Mucosa of stomach (tissue), 1 donor: ENCODE data around the gene APEX1.
"Not testable (repeated sequence)": the region's sequence is repeated elsewhere in the genome, so short reads cannot be mapped to it uniquely, and the experiment has no call there.

ENCODE experiments used
- H3K27me3 ChIP-seq: one replicate; pipeline ENCODE4 v1.7.0; 2013; ENCODE audit warnings: mild to moderate bottlenecking, low read length; ENCODE audit not compliant: control insufficient read depth, insufficient read depth
- H3K36me3 ChIP-seq: one replicate; pipeline ENCODE4 v1.7.0; 2013; ENCODE audit warnings: low read length; ENCODE audit not compliant: control insufficient read depth, insufficient read depth
- H3K4me1 ChIP-seq: one replicate; pipeline ENCODE4 v1.7.0; 2013; ENCODE audit warnings: mild to moderate bottlenecking, low read length; ENCODE audit not compliant: control insufficient read depth, insufficient read depth
- H3K4me3 ChIP-seq: one replicate; pipeline ENCODE4 v1.7.0; 2013; ENCODE audit warnings: low read length
- H3K9ac ChIP-seq: one replicate; pipeline ENCODE4 v1.7.0; 2013; ENCODE audit warnings: mild to moderate bottlenecking, low read length, moderate library complexity
- H3K9me3 ChIP-seq: one replicate; pipeline ENCODE4 v1.7.0; 2013; ENCODE audit warnings: mild to moderate bottlenecking, low read length, moderate library complexity; ENCODE audit not compliant: control insufficient read depth
- donor health status: Pancreatic carcinoma.

The APEX1 gene

DNA sequence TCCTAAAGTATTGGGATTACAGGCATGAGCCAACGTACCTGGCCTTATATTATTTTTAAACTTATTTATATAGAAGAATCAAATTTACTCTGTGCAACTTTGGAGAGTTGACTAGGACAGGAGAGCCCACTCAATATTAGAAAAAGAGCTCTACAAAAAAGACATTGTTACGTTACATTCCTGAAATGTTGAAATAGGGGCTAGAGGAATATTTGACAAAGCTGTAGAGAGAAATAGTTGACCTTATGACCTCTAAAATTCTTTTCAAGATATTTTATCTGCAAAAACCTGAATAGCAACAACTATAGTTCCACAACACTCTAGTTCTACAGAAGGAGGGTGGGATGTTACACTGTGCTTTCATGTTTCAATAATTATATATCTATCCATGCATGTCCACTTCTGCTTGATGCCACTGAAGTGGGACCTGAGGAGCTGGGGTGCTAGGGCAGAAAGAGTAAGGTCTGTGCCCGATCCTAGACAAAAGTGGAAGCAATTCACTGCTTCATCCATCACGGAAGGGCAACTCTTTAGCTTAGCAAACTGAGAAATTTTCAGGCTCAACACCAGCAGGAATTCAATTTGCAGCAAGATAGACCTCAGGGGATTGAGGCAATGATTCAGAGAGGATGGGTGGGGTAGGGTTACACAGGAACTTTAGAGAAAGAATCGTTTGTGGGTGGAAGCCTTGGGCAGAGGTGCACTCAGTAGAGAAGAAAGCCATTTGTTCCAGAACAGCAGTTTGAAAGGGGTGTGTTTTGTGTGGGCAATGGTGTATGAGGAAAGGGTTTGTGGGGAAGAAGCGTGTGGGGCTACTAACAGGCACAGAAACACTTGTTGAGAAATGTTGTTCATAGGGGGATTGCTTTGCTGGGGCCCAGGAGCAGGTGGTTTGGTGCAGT, 34.3 kb downstream of the APEX1 start:
- H3K9me3 ChIP-seq, result no peaks in the 10 kb centered on the region
- H3K4me1 ChIP-seq, result peaks cover 5% of the 10 kb centered on the region
- no peak overlapping the region for H3K9ac ChIP-seq
- H3K4me3 ChIP-seq, result no peak overlapping the region
- no peaks in the 10 kb centered on the region for H3K27me3 ChIP-seq
- no peaks in the 10 kb centered on the region for H3K36me3 ChIP-seq

DNA sequence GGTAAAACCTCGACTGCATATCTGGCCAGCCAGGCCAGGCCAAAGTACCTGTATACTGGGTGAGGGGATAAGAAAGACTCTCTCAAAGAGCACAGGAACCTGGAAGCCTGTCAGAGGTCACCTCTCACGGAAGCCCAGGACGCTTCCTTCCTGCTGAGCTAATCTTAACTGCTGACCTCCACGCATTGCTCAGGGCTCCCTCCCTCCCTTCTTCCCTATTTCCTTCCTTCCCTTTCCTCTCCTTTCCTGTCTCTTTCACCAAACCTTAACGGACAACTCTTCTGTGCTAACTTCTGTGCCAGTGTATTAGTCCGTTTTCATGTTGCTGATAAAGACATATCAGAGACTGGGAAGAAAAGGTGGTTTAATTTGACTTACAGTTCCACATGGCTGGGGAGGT, 35.5 kb downstream of the APEX1 start:
- H3K4me1 ChIP-seq, result peaks cover 4% of the 10 kb centered on the region
- H3K4me3 ChIP-seq, result no peak overlapping the region
- no peaks in the 10 kb centered on the region for H3K9me3 ChIP-seq
- no peaks in the 10 kb centered on the region for H3K36me3 ChIP-seq
- no peak overlapping the region for H3K9ac ChIP-seq
- H3K27me3 ChIP-seq, result no peaks in the 10 kb centered on the region

DNA sequence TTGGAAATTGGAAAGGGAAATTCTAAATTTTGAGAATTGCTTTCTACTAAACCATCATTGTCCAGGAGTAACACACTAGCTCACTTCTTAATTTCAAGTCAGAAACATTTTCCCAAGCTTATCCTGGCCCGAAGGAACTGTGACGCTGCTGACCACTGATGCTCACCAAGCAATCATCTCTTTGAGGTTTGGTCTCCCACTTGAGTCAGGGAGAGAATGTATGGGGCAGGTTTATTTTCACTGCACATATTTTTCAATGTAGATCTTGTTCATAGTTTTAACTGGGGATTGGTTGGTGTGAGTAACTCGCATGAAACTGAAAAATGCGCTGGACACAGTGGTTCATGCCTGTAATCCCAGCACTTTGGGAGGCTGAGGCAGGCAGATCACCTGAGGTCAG, 37.5 kb downstream of the APEX1 start:
- H3K27me3 ChIP-seq, result no peaks in the 10 kb centered on the region
- H3K4me1 ChIP-seq, result no peaks in the 10 kb centered on the region
- no peak overlapping the region for H3K9ac ChIP-seq
- no peak overlapping the region for H3K4me3 ChIP-seq
- no peaks in the 10 kb centered on the region for H3K36me3 ChIP-seq
- no peaks in the 10 kb centered on the region for H3K9me3 ChIP-seq

DNA sequence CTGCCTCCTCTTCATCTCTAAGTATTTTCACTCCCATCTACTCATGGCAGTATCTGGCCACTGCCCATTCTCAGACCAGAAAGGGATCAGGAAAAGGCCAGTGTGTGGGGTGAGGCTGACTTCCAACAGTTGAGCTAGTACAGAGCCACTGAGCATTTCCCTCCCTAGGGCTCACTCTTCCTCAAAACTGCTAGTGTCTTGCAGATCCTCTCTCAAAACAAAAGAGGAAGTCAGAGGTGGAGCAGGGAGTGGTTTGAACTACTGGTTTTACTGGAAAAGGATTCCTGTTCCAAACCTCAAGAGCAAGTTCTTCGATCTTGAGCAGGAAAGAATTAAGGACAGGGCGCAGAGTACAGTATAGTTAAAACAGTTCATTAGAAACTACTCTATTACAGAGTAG, 38.6 kb downstream of the APEX1 start:
- H3K4me1 ChIP-seq, result no peaks in the 10 kb centered on the region
- no peaks in the 10 kb centered on the region for H3K36me3 ChIP-seq
- no peaks in the 10 kb centered on the region for H3K27me3 ChIP-seq
- no peak overlapping the region for H3K4me3 ChIP-seq
- H3K9ac ChIP-seq, result no peak overlapping the region
- H3K9me3 ChIP-seq, result no peaks in the 10 kb centered on the region

DNA sequence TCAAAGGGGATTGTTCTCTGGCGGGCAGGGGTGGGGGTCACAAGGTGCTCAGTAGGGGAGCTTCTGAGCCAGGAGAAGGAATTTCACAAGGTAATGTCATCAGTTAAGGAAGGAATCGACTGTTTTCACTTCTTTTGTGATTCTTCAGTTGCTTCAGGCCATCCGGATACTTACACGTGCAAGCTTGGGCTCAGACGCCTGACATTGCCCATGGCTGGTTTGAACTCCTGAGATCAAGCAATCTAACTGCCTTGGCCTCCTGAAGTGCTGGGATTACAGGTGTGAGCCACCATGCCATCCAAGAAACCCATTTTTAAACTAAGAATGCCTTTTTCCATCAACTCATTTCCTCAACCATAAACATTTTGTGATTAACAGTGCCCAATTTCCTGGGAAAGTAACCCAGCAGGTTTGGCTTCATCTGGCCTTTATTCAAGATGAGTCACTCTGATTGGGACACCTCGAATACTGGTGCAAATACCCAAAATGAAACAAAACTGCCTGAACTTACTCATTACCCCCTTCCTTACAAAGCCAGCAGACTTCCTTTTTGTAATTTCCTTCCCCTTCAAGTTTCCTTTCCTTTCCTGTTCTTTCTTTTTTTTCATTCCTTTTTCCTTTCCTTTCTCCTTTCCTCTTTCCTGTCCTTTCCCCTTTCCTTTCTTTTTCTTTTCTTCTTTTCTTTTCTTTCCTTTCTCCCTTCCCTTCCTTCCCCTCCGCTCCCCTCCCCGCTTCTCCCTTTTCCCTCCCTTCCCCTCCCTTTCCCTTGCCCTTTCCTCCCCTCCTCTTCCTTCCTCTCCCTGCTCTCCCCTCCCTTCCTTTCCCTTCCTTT, 40.1 kb downstream of the APEX1 start:
- Histone ChIP-seq H3K4me1 (no peaks in the 10 kb centered on the region), H3K36me3 (no peaks in the 10 kb centered on the region), H3K9ac (no peak overlapping the region)

DNA sequence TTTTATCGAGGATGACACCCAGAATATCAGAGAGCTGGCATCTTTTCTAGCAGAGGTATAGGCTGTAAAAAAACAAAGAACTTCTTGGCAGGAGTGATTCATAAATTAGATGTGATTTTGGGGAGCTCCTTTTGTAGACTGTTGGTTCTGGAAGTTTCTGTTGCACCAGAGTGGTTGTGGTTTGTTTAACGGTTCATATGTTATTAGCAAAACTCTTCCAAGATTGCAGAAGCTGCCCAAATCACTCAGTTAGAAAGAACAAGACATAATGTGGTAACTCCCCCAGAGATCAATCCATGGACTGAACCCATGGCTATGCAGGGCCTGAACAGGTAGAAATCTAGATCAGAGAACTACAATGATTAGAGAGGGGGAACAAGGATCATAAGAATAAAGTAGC, 43.6 kb downstream of the APEX1 start:
- H3K27me3 ChIP-seq, result peaks cover 3% of the 10 kb centered on the region
- no peaks in the 10 kb centered on the region for H3K4me1 ChIP-seq
- H3K36me3 ChIP-seq, result no peaks in the 10 kb centered on the region
- H3K9ac ChIP-seq, result no peak overlapping the region
- no peak overlapping the region for H3K4me3 ChIP-seq
- no peaks in the 10 kb centered on the region for H3K9me3 ChIP-seq

More for the DNA sequence above, 40.1 kb downstream of the APEX1 start:
- Histone ChIP-seq H3K4me3 (no peak overlapping the region), H3K9me3 (no peaks in the 10 kb centered on the region), H3K27me3 (no peaks in the 10 kb centered on the region)

DNA sequence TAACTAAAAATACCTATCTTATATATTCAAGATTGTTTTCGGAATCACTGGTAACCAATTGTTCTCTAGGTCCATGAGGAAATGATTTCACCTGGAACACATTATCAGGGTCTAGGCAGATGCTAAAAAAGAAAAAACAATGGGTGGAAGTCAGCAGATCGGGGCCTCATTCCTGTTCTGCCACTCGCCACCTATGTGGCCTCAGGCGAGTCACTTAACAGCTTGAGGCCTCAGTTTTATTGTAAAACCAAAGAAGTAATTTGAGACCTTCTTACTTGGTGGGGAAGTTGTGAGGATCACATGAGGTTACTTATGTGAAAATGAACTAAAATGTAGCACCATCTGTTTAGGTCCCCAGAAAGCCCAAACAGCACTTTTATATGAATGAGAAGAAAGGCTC, 44.1 kb downstream of the APEX1 start:
- H3K36me3 ChIP-seq, result no peaks in the 10 kb centered on the region
- no peak overlapping the region for H3K9ac ChIP-seq
- peaks cover 3% of the 10 kb centered on the region for H3K27me3 ChIP-seq
- no peak overlapping the region for H3K4me3 ChIP-seq
- H3K4me1 ChIP-seq, result no peaks in the 10 kb centered on the region
- H3K9me3 ChIP-seq, result no peaks in the 10 kb centered on the region

DNA sequence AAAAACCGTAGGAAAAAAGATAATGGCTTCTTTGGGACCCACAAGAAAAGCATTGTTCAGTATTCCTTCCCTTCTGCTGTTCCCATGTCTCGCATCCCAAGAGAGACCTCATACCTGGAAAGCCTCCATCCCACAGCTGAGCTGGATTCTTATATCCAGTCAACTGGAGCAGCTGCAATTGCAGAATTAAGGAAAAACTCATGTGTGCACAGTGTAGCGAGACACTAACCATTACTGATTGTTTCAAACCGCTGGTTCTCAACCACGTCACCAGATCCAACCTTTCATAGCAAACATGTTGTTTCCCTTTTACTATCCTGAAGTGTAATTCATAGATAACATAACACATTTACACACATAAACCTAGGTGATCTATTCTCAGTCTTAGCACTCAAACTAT, 44.9 kb downstream of the APEX1 start:
- Histone ChIP-seq H3K27me3 (peaks cover 3% of the 10 kb centered on the region), H3K4me3 (no peak overlapping the region), H3K36me3 (no peaks in the 10 kb centered on the region), H3K9ac (no peak overlapping the region), H3K4me1 (no peaks in the 10 kb centered on the region), H3K9me3 (no peaks in the 10 kb centered on the region)

DNA sequence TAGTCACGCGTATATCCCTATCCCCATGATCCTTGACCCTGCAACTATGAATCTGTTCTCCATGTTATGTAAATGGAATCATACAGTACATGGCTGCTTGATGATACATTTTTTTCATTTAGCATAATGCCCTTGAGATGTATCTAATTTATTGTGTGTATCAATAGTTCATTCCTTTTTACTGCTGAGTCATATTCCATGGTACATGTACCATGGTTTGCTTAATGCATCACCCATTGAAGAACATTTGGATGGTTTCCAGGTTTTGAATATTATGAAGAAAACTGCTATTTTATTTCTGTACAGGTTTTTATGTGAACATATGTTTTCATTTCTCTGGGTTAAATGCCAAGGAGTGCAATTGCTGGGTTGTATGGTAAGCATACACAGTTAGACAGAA, 46.3 kb downstream of the APEX1 start:
- peaks cover 3% of the 10 kb centered on the region for H3K27me3 ChIP-seq
- H3K4me1 ChIP-seq, result no peaks in the 10 kb centered on the region
- no peaks in the 10 kb centered on the region for H3K36me3 ChIP-seq
- no peak overlapping the region for H3K4me3 ChIP-seq
- H3K9ac ChIP-seq, result no peak overlapping the region
- H3K9me3 ChIP-seq, result no peaks in the 10 kb centered on the region

DNA sequence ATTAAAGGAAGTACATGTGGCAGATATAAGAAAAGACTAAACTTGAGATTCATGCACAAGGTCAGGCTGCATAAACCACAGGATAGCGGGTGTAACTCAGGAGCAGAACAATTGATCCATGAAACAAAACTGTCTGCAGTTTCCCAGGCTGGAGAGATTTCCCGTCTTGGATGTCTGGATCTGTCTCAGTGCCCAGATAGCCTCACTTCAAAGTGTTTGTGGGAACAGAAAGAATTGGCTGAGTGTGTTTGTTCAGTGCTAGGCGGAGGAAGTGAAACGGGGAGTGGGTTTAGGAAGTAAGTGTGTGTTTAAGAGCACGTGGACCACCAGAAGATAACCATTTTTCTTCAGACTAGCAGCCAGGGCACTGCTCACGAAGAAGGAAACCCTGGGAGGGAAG, 48.9 kb downstream of the APEX1 start:
- no peaks in the 10 kb centered on the region for H3K9me3 ChIP-seq
- H3K36me3 ChIP-seq, result no peaks in the 10 kb centered on the region
- H3K4me3 ChIP-seq, result no peak overlapping the region
- peaks cover 3% of the 10 kb centered on the region for H3K27me3 ChIP-seq
- no peak overlapping the region for H3K9ac ChIP-seq
- no peaks in the 10 kb centered on the region for H3K4me1 ChIP-seq

DNA sequence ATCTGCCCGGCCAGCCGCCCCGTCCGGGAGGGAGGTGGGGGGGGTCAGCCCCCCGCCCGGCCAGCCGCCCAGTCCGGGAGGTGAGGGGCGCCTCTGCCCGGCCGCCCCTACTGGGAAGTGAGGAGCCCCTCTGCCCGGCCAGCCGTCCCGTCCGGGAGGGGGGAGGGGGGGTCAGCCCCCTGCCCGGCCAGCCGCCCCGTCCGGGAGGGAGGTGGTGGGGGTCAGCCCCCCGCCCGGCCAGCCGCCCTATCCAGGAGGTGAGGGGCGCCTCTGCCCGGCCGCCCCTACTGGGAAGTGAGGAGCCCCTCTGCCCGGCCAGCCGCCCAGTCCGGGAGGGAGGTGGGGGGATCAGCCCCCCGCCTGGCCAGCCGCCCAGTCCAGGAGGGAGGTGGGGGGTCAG, 51.2 kb downstream of the APEX1 start:
- H3K9me3 ChIP-seq, H3K4me1 ChIP-seq, H3K27me3 ChIP-seq, H3K36me3 ChIP-seq, H3K4me3 ChIP-seq, H3K9ac ChIP-seq: not testable (repeated sequence)

DNA sequence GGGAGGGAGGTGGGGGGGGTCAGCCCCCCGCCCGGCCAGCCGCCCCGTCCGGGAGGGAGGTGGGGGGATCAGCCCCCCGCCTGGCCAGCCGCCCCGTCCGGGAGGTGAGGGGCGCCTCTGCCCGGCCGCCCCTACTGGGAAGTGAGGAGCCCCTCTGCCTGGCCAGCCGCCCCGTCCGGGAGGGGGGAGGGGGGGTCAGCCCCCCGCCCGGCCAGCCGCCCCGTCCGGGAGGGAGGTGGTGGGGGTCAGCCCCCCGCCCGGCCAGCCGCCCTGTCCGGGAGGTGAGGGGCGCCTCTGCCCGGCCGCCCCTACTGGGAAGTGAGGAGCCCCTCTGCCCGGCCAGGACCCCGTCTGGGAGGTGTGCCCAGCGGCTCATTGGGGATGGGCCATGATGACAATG, 51.7 kb downstream of the APEX1 start:
- H3K36me3 ChIP-seq, H3K4me3 ChIP-seq, H3K9me3 ChIP-seq, H3K27me3 ChIP-seq, H3K4me1 ChIP-seq, H3K9ac ChIP-seq: not testable (repeated sequence)
